Body of pancreas (tissue), 4 donors: ENCODE data around the gene RANGAP1. TPM values are rescaled to one million over a fixed set of nuclear protein-coding genes. Genes with fewer than 3 reads are reported as not detected.
"Not testable (repeated sequence)": the region's sequence is repeated elsewhere in the genome, so short reads cannot be mapped to it uniquely, and the experiment has no call there.

ENCODE experiments used
- ATAC-seq: fragments of 150-250 bp; one replicate; pipeline ENCODE4 v1.9.1; 2016
- DNase-seq, 4 donors: peaks; one replicate each; pipeline ENCODE4 v3.0.0-alpha.2; 2019
- H3K27ac ChIP-seq, 4 donors: fragments of 200-600 bp; sonication (generic); 1 replicate in 3 of 4; 2 replicates in 1 of 4; pipeline versions ENCODE4 v1.5.1 to v1.6.1; 2016 to 2019; ENCODE audit warnings: mild to moderate bottlenecking in 1 of 4, mixed read lengths in 1 of 4, moderate library complexity in 1 of 4
- H3K27me3 ChIP-seq, 2 donors: fragments of 200-600 bp; sonication (generic); one replicate each; pipeline ENCODE4 v1.6.0; 2016; ENCODE audit warnings: mild to moderate bottlenecking in 1 of 2
- H3K36me3 ChIP-seq, 2 donors: fragments of 200-600 bp; sonication (generic); replicated peaks in 1 of 2; 2 replicates each; pipeline ENCODE4 v1.5.1; 2016; ENCODE audit warnings: low read depth in 2 of 2; ENCODE audit not compliant: insufficient read depth in 1 of 2
- H3K4me1 ChIP-seq: fragments of 200-600 bp; sonication (generic); one replicate; pipeline ENCODE4 v1.6.0; 2016
- H3K4me3 ChIP-seq, 2 donors: fragments of 200-600 bp; sonication (generic); 1 replicate in 1 of 2; 2 replicates in 1 of 2; pipeline ENCODE4 v1.5.1; 2016 to 2019
- H3K9me3 ChIP-seq, 3 donors: fragments of 200-600 bp; sonication (generic); 1 replicate in 2 of 3; 2 replicates in 1 of 3; pipeline ENCODE4 v1.5.1; 2016
- POLR2A ChIP-seq, 3 donors: fragments of 450-650 bp; IDR thresholded peaks; one replicate each; pipeline ENCODE4 v1.6.1; 2016; ENCODE audit warnings: antibody characterized with exemption in 3 of 3, mild to moderate bottlenecking in 2 of 3
- WGBS, 2 donors: methylation state at CpG; one replicate each; pipeline ENCODE4 v1.1.5; 2017; 5-methylcytosine and 5-hydroxymethylcytosine counted together
- intact Hi-C: fragments of 100-400 bp; cut with DNase I; formaldehyde crosslinking; loops from one replicate; pipeline ENCODE4 v1.15.1; 2023
- total RNA-seq, 2 donors: library from RNA; depleted of rRNA; stranded (reverse); fragments of >200 nt; gene quantifications; one replicate each; pipeline ENCODE4 v1.1.0, GENCODE V29; 2016
- TF ChIP-seq, protein P1 (sequence below), 7 experiments: fragments of 450-650 bp in 4 of 7; fragments of 200-600 bp in 3 of 7; sonication (generic) in 3 of 7; IDR thresholded peaks; one replicate each; pipeline ENCODE4 v1.5.1; 2016 to 2019; ENCODE audit warnings: antibody characterized with exemption in 7 of 7

The RANGAP1 gene
- total RNA-seq, 2 donors from 2014 or later, result 45.4 to 62.3 TPM

DNA sequence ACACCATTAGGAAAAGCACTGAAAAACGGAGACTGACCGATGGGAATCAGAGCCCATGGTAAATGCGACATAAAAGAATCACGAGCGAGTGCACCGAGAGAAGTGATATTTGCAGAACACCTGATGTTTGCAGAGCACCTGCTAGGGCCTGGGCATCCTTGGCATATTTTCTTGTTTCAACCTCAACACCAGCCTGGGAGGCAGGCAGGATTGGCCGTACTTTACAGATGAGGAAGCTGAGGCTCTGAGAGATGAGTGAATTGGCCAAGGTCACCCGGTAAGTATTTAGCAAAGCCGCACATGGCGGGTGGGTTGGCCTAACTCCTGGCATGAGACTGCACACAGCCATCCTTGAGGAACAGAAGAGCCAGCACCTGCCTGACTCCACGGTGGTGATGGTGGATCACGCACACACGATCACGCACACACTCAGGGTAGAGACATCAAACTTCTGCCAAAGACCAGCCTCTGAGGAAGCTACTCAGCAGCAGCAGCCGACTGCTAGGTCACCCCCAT lies 23.7 kb downstream of the RANGAP1 start:
- TF ChIP-seq POLR2A (IDR thresholded peaks at IDR 0.05), result no peak
- TF ChIP-seq, protein P1, sequence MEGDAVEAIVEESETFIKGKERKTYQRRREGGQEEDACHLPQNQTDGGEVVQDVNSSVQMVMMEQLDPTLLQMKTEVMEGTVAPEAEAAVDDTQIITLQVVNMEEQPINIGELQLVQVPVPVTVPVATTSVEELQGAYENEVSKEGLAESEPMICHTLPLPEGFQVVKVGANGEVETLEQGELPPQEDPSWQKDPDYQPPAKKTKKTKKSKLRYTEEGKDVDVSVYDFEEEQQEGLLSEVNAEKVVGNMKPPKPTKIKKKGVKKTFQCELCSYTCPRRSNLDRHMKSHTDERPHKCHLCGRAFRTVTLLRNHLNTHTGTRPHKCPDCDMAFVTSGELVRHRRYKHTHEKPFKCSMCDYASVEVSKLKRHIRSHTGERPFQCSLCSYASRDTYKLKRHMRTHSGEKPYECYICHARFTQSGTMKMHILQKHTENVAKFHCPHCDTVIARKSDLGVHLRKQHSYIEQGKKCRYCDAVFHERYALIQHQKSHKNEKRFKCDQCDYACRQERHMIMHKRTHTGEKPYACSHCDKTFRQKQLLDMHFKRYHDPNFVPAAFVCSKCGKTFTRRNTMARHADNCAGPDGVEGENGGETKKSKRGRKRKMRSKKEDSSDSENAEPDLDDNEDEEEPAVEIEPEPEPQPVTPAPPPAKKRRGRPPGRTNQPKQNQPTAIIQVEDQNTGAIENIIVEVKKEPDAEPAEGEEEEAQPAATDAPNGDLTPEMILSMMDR (IDR thresholded peaks at IDR 0.05), result no peak
- no peaks in the 10 kb centered on the region for H3K4me1 ChIP-seq
- no peaks in the 10 kb centered on the region for H3K27me3 ChIP-seq
- no peak overlapping the region for H3K4me3 ChIP-seq
- H3K9me3 ChIP-seq, result no peaks in the 10 kb centered on the region
- 88 to 90% methylated on average over 14 to 15 of the region's 15 CpGs for WGBS, 2 donors
- H3K27ac ChIP-seq, result no peak overlapping the region
- ATAC-seq (no peak), DNase-seq (no peak)
- intact Hi-C loops, result no loop called here
- peaks cover 22 to 41% of the 10 kb centered on the region in 2 donors for H3K36me3 ChIP-seq

DNA sequence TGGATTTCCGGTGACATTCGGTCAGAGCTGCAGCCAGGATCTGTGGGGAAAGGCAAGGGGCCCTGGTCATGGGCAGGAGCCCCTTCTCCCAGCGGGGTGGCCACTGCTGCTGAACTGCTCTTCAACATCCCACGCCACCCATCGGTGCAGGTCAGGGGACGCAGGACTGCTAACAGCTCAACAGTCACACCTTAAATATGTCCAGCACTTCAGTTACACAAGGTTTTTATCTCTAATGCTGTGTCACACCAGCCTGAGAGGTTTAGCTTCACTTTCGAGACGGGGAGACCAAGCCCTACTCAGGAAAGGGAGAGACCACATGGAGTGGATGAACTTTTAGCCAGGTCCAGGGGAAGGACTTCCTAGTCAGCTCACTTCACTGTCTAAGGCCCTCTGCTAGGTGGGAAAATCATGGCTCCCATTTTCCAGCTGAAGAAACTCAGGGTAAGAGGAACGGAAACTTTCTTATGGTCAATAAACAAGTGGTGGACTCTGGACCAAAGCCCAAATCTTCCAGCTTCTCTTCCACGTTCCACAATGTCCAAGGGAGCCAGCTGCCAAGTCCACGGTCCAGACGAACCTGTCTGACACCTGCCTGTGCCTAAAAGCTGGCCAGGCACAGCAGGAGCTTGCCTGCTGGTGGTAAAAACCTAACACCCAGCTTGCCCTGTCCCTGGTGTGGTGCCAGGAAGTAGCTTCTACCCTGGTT lies 24.3 kb downstream of the RANGAP1 start:
- intact Hi-C loops, result no loop called here
- DNase-seq (no peak), ATAC-seq (no peak)
- Histone ChIP-seq H3K4me3 (no peak overlapping the region), H3K4me1 (no peaks in the 10 kb centered on the region), H3K27ac (no peak overlapping the region), H3K9me3 (no peaks in the 10 kb centered on the region), H3K27me3 (no peaks in the 10 kb centered on the region), H3K36me3 (peaks cover 22 to 43% of the 10 kb centered on the region in 2 donors)
- 73 to 75% methylated on average over 12 of the region's 12 CpGs for WGBS, 2 donors
- TF ChIP-seq POLR2A (IDR thresholded peaks at IDR 0.05), result no peak
- TF ChIP-seq, protein P1 (IDR thresholded peaks at IDR 0.05), result no peak

- TF ChIP-seq, protein P1 (IDR thresholded peaks at IDR 0.05), result no peak
- no peak for TF ChIP-seq POLR2A (IDR thresholded peaks at IDR 0.05)
- H3K27me3 ChIP-seq, result no peaks in the 10 kb centered on the region
- 94 to 100% methylated on average over 5 to 7 of the region's 7 CpGs for whole genome bisulfite sequencing, 2 donors
- H3K9me3 ChIP-seq, result no peaks in the 10 kb centered on the region
- intact Hi-C loops, result no loop called here
- H3K27ac ChIP-seq, result no peak overlapping the region
- no peak overlapping the region for H3K4me3 ChIP-seq
- H3K4me1 ChIP-seq, result no peaks in the 10 kb centered on the region
- no peak for ATAC-seq
- no peak for DNase-seq
- peaks cover 22 to 46% of the 10 kb centered on the region in 2 donors for H3K36me3 ChIP-seq
Measured at GRCh38 chr22:41260871-41261270, 25.1 kb downstream of the RANGAP1 start.

GRCh38 chr22:41259756-41260155 lies 26.2 kb downstream of the RANGAP1 start:
- H3K36me3 ChIP-seq, result peaks cover 15 to 43% of the 10 kb centered on the region in 2 donors
- 93 to 100% methylated on average over 4 of the region's 4 CpGs for WGBS, 2 donors
- DNase-seq, ATAC-seq, H3K27ac ChIP-seq, H3K9me3 ChIP-seq, H3K4me1 ChIP-seq, H3K4me3 ChIP-seq, intact Hi-C loops, H3K27me3 ChIP-seq: not testable (repeated sequence)

DNA sequence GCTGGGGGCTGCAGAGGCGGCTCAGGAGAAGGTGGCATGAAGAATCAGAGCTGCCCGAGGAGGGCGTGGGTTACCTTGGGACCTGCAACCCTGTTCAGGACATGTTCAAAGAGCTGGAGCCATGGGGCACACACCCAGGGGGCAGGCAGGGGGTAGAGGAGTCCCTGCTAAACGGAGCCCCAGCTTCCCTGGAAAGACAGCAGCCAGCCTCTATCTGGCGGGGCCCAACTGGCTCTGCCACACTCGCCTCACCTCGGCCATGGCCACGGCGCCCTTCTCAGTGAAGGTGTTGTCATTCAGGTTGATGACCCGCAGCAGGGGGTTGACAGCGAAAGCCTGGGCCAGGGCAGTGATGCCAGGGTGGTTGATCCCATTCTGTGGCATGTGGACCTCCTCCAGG lies 28.3 kb downstream of the RANGAP1 start:
- intact Hi-C loops, result no loop called here
- TF ChIP-seq, protein P1 (IDR thresholded peaks at IDR 0.05), result no peak
- no peak for TF ChIP-seq POLR2A (IDR thresholded peaks at IDR 0.05)
- Histone ChIP-seq H3K4me1 (no peaks in the 10 kb centered on the region), H3K9me3 (no peaks in the 10 kb centered on the region), H3K4me3 (no peak overlapping the region), H3K27ac (no peak overlapping the region), H3K36me3 (peaks cover 8 to 39% of the 10 kb centered on the region in 2 donors), H3K27me3 (no peaks in the 10 kb centered on the region)
- ATAC-seq (no peak), DNase-seq (no peak)
- 93 to 96% methylated on average over 3 to 11 of the region's 11 CpGs for WGBS, 2 donors
